H1 (cell line): ENCODE measurements around the gene HPD. TPM values are rescaled to one million over a fixed set of nuclear protein-coding genes. Genes with fewer than 3 reads are reported as not detected.

Source experiments
- ASH2L ChIP-seq: fragments of 200-600, 300-600 bp; sonication (generic); IDR thresholded peaks from one replicate; pipeline ENCODE4 v1.7.1; 2017; ENCODE audit warnings: low read length
- CEBPB ChIP-seq: IDR thresholded peaks from 2 replicates; pipeline ENCODE4 v1.6.1; 2012; ENCODE audit warnings: low read depth, low read length
- E2F6 ChIP-seq: IDR thresholded peaks from 2 replicates; pipeline ENCODE4 v1.6.1; 2012; ENCODE audit warnings: inconsistent platforms
- RBBP5 ChIP-seq: IDR thresholded peaks from 2 replicates; pipeline ENCODE4 v1.7.1; 2012; ENCODE audit warnings: low read depth, mild to moderate bottlenecking, inconsistent platforms, low read length, moderate library complexity, borderline replicate concordance
- RXRA ChIP-seq: IDR thresholded peaks from 2 replicates; pipeline ENCODE4 v1.6.1; 2011; ENCODE audit warnings: low read depth, mild to moderate bottlenecking, low read length, moderate library complexity; ENCODE audit not compliant: insufficient read depth
- SP1 ChIP-seq: IDR thresholded peaks from 2 replicates; pipeline ENCODE4 v1.6.1; 2011; ENCODE audit warnings: low read depth, low read length
- TAF7 ChIP-seq: optimal IDR thresholded peaks from 2 replicates; pipeline ENCODE3; 2011; ENCODE audit warnings: low read depth, mild to moderate bottlenecking, inconsistent platforms, low read length, moderate library complexity, borderline replicate concordance
- TEAD4 ChIP-seq: IDR thresholded peaks from 2 replicates; pipeline ENCODE4 v1.6.1; 2012; ENCODE audit warnings: low read depth, low read length, inconsistent platforms, mixed read lengths
- polyA plus RNA-seq, 7 experiments: library from polyadenylated mRNA; depleted of rRNA in 3 of 7; stranded (reverse) in 5 of 7; unstranded in 2 of 7; fragments of >200 nt in 5 of 7; fragments of 200-250 nt in 2 of 7; gene quantifications; 1 replicate in 5 of 7; 2 replicates in 1 of 7; 4 replicates in 1 of 7; pipeline versions ENCODE4 v1.2.1 to v1.2.3, GENCODE V29; 2011 to 2013; ENCODE audit warnings: missing spikeins in 2 of 7, mixed read lengths in 2 of 7
- small RNA-seq: library from polyadenylated mRNA; stranded (forward); fragments of <200 nt; extraction: miRNeasy Mini kit (QIAGEN cat#:217004); gene quantifications from one replicate; pipeline ENCODE3, GENCODE V24; 2013; ENCODE audit not compliant: insufficient read depth
- total RNA-seq: library from RNA; stranded (reverse); fragmentation: NEBNext Ultra II Directional; extraction: Animal tissue kit (Norgen Biotek cat#: 25700); gene quantifications from 2 replicates; pipeline ENCODE4 v1.2.1, GENCODE V29; 2021
- TF ChIP-seq, protein P1 (sequence below): IDR thresholded peaks from 2 replicates; pipeline ENCODE4 v1.6.1; 2012; ENCODE audit warnings: inconsistent platforms

Gene HPD
- total and polyA plus RNA-seq, 2 of the 8 experiments (the other 6 are each of a cell fraction or from before 2014, with no cell fraction given), result 0.48 to 0.56 TPM

GRCh38 chr12:121789800-121790728 is 68.6 kb downstream of the HPD start (continued):
- TF ChIP-seq ASH2L (no peak), TAF7 (no peak), RBBP5 (no peak), CEBPB (no peak), SP1 (no peak), RXRA (no peak), E2F6 (no peak), TEAD4 (no peak)
- TF ChIP-seq, protein P1, sequence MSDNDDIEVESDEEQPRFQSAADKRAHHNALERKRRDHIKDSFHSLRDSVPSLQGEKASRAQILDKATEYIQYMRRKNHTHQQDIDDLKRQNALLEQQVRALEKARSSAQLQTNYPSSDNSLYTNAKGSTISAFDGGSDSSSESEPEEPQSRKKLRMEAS, result no peak

Small RNA genes lying within 50 kb of the gene (small RNA-seq; reads per million reads assigned to genes)
- not detected for gene AC069503.3
- gene RF00017, result not detected
- not detected for gene RNU7-170P

Other genes starting within 250 kb of the HPD start
- 28.4 and 29.9 TPM in 2 replicates for gene ORAI1, start 232.3 kb downstream of the HPD start, total RNA-seq
- 71.5 and 101 TPM in 2 replicates for gene ORAI1, start 232.3 kb downstream of the HPD start, polyA plus RNA-seq (2011; rRNA removed)
- gene MORN3, start 189.2 kb downstream of the HPD start, total RNA-seq, result 0.34 and 0.93 TPM in 2 replicates
- 0.22 and 0.39 TPM in 2 replicates for gene MORN3, start 189.2 kb downstream of the HPD start, polyA plus RNA-seq (2011; rRNA removed)
- gene TMEM120B, start 146.1 kb downstream of the HPD start, total RNA-seq, result 26.0 and 29.1 TPM in 2 replicates
- 22.0 and 31.2 TPM in 2 replicates for gene TMEM120B, start 146.1 kb downstream of the HPD start, polyA plus RNA-seq (2011; rRNA removed)
- 31.0 and 31.9 TPM in 2 replicates for gene RHOF, start 65.2 kb downstream of the HPD start, total RNA-seq
- 23.8 and 33.2 TPM in 2 replicates for gene RHOF, start 65.2 kb downstream of the HPD start, polyA plus RNA-seq (2011; rRNA removed)
- 17.7 and 17.8 TPM in 2 replicates for gene SETD1B, start 54.9 kb downstream of the HPD start, total RNA-seq
- gene SETD1B, start 54.9 kb downstream of the HPD start, polyA plus RNA-seq (2011; rRNA removed), result 1.3 and 2.3 TPM in 2 replicates
- 28.8 and 33.1 TPM in 2 replicates for gene PSMD9, start 29.9 kb upstream of the HPD start, total RNA-seq
- gene PSMD9, start 29.9 kb upstream of the HPD start, polyA plus RNA-seq (2011; rRNA removed), result 36.1 and 38.5 TPM in 2 replicates
- 2.9 and 3.3 TPM in 2 replicates for gene CFAP251, start 59.7 kb upstream of the HPD start, total RNA-seq
- gene CFAP251, start 59.7 kb upstream of the HPD start, polyA plus RNA-seq (2011; rRNA removed), result 1.8 and 1.9 TPM in 2 replicates
- gene BCL7A, start 163.0 kb upstream of the HPD start, total RNA-seq, result 12.7 and 13.6 TPM in 2 replicates
- 11.9 and 13.9 TPM in 2 replicates for gene BCL7A, start 163.0 kb upstream of the HPD start, polyA plus RNA-seq (2011; rRNA removed)
- 40.4 and 40.5 TPM in 2 replicates for gene MLXIP, start 219.9 kb upstream of the HPD start, total RNA-seq
- gene MLXIP, start 219.9 kb upstream of the HPD start, polyA plus RNA-seq (2011; rRNA removed), result 5.5 and 13.2 TPM in 2 replicates